B cell (primary cell): Measurements from ENCODE around the gene LRP5. TPM values are rescaled to one million over a fixed set of nuclear protein-coding genes. Genes with fewer than 3 reads are reported as not detected.

Source experiments
- ATAC-seq: fragments of 200-7000 bp; cut with Tn5 transposase; one replicate; pipeline ENCODE4 v1.10.0; 2021; ENCODE audit warnings: low read depth, mild to moderate bottlenecking, moderate number of reproducible peaks, moderate library complexity
- CTCF ChIA-PET: fragments of 350-600 bp; sonication (Branson Sonifier 250); formaldehyde crosslinking; loops from one replicate; lab custom pipeline; 2021; ENCODE audit warnings: antibody characterized with exemption, inconsistent platforms; lab: Charles Lee
- POLR2A ChIA-PET: fragments of 350-600 bp; sonication (Branson Sonifier 250); formaldehyde crosslinking; loops from one replicate; lab custom pipeline; 2021; ENCODE audit warnings: antibody characterized with exemption; lab: Charles Lee
- DNase-seq: peaks from one replicate; pipeline ENCODE4 v3.0.0; 2013
- H2AFZ ChIP-seq: 2 replicates; pipeline ENCODE4 v1.6.1; 2012; ENCODE audit warnings: mild to moderate bottlenecking, low read depth, low read length; ENCODE audit not compliant: insufficient read depth, poor library complexity, severe bottlenecking
- H3K27ac ChIP-seq, 2 donors: 1 replicate in 1 of 2; 2 replicates in 1 of 2; pipeline ENCODE4 v1.5.1; 2012 to 2013; ENCODE audit warnings: low read length in 2 of 2, mild to moderate bottlenecking in 2 of 2, moderate library complexity in 1 of 2
- H3K27me3 ChIP-seq, 4 experiments: fragments of 200-600 bp in 1 of 4; sonication (generic) in 1 of 4; replicated peaks in 1 of 4; 1 replicate in 2 of 4; 2 replicates in 2 of 4; pipeline versions ENCODE4 v1.6.1 to v1.7.0; 2013 to 2016; ENCODE audit warnings: low read length in 3 of 4, mild to moderate bottlenecking in 2 of 4, mixed read lengths in 1 of 4, moderate library complexity in 1 of 4; ENCODE audit not compliant: insufficient read depth in 4 of 4, control insufficient read depth in 3 of 4; ENCODE audit errors: control extremely low read depth in 1 of 4
- H3K36me3 ChIP-seq, 2 experiments: replicated peaks in 1 of 2; 1 replicate in 1 of 2; 2 replicates in 1 of 2; pipeline versions ENCODE4 v1.6.1 to v1.7.1; 2013; ENCODE audit warnings: low read length in 1 of 2; ENCODE audit not compliant: insufficient read depth in 2 of 2, control insufficient read depth in 1 of 2; ENCODE audit errors: control extremely low read depth in 1 of 2, extremely low read depth in 1 of 2
- H3K4me1 ChIP-seq, 2 donors: fragments of 200-600 bp in 1 of 2; sonication (generic) in 1 of 2; 1 replicate in 1 of 2; 2 replicates in 1 of 2; pipeline versions ENCODE4 v1.5.1 to v1.6.1; 2013 to 2017; ENCODE audit warnings: low read length in 2 of 2; ENCODE audit not compliant: control insufficient read depth in 2 of 2, insufficient read depth in 2 of 2
- H3K4me2 ChIP-seq: replicated peaks from 2 replicates; pipeline ENCODE3; 2012; ENCODE audit warnings: mild to moderate bottlenecking, low read depth, low read length; ENCODE audit not compliant: poor library complexity, severe bottlenecking
- H3K4me3 ChIP-seq, 5 experiments: fragments of 200-600 bp in 1 of 5; sonication (generic) in 1 of 5; 1 replicate in 3 of 5; 2 replicates in 2 of 5; pipeline versions ENCODE4 v1.5.1 to v1.7.0; 2011 to 2016; ENCODE audit warnings: low read length in 4 of 5, mild to moderate bottlenecking in 4 of 5, low read depth in 2 of 5, control low read depth in 1 of 5, moderate library complexity in 1 of 5; ENCODE audit not compliant: insufficient read depth in 1 of 5; ENCODE audit errors: control extremely low read depth in 1 of 5, extremely low read depth in 1 of 5
- H3K79me2 ChIP-seq: fragments of 200-600 bp; sonication (generic); one replicate; pipeline ENCODE4 v1.6.0; 2016; ENCODE audit warnings: low read length; ENCODE audit not compliant: control insufficient read depth, insufficient read depth
- H3K9ac ChIP-seq: fragments of 200-600 bp; sonication (generic); 2 replicates; pipeline ENCODE4 v1.6.1; 2017; ENCODE audit warnings: mild to moderate bottlenecking, low read length, moderate library complexity
- H3K9me3 ChIP-seq, 3 donors: one replicate each; pipeline versions ENCODE4 v1.6.1 to v1.7.1; 2013; ENCODE audit warnings: low read length in 2 of 3; ENCODE audit not compliant: control insufficient read depth in 2 of 3, insufficient read depth in 1 of 3; ENCODE audit errors: control extremely low read depth in 1 of 3
- H4K20me1 ChIP-seq: 2 replicates; pipeline ENCODE4 v1.6.0; 2012; ENCODE audit warnings: mild to moderate bottlenecking, low read length; ENCODE audit not compliant: insufficient read depth, control insufficient read depth, poor library complexity, severe bottlenecking
- H3K27ac Mint-ChIP-seq: one replicate; pipeline ENCODE4 v1.8.0; 2021; ENCODE audit warnings: mixed read lengths
- H3K27me3 Mint-ChIP-seq: one replicate; pipeline ENCODE4 v1.8.0; 2021; ENCODE audit warnings: mixed read lengths
- H3K4me1 Mint-ChIP-seq: one replicate; pipeline ENCODE4 v1.8.0; 2021; ENCODE audit warnings: mixed read lengths
- H3K4me3 Mint-ChIP-seq: one replicate; pipeline ENCODE4 v1.8.0; 2021; ENCODE audit warnings: mixed read lengths
- H3K9me3 Mint-ChIP-seq: one replicate; pipeline ENCODE4 v1.8.0; 2022; ENCODE audit warnings: mixed read lengths; ENCODE audit not compliant: insufficient read depth
- CTCF ChIP-seq: fragments of 200-600 bp; IDR thresholded peaks from one replicate; pipeline ENCODE4 v1.8.0; 2022; ENCODE audit warnings: antibody characterized with exemption, mild to moderate bottlenecking
- EZH2 ChIP-seq: IDR thresholded peaks from 2 replicates; pipeline ENCODE4 v1.6.1; 2012; ENCODE audit warnings: borderline replicate concordance, low read depth, mild to moderate bottlenecking, moderate library complexity, low read length; ENCODE audit not compliant: insufficient read depth, poor library complexity, severe bottlenecking
- WGBS: methylation state at CpG from one replicate; pipeline ENCODE4 v1.1.5; 2013; ENCODE audit warnings: missing lambda C conversion rate; ENCODE audit not compliant: insufficient coverage; 5-methylcytosine and 5-hydroxymethylcytosine counted together
- intact Hi-C: fragments of 100-400 bp; cut with micrococcal nuclease; formaldehyde crosslinking; loops from one replicate; pipeline ENCODE4 v1.10.0; 2022
- polyA plus RNA-seq: library from polyadenylated mRNA; depleted of rRNA; stranded (reverse); fragments of >200 nt; gene quantifications from 2 replicates; pipeline ENCODE4 v1.2.3, GENCODE V29; 2012
- total RNA-seq, 2 donors: library from RNA; stranded (reverse); fragments of 120-200 nt in 1 of 2; gene quantifications; 1 replicate in 1 of 2; 2 replicates in 1 of 2; pipeline versions ENCODE4 v1.2.3 to v1.2.4, GENCODE V29; 2013 to 2022

The LRP5 gene
- total and polyA plus RNA-seq, 2 donors (not counting 1 experiment from before 2014, with no cell fraction given): 2.4 to 13.9 TPM

- Histone ChIP-seq H4K20me1 (no peaks in the 10 kb centered on the region), H3K9ac (no peak overlapping the region), H3K4me2 (no peak overlapping the region), H3K9me3 (peaks cover 0 to 32% (median 10%) of the 10 kb centered on the region in 3 donors), H3K27ac (no peak overlapping the region), H3K4me3 (no peak overlapping the region), H3K79me2 (no peaks in the 10 kb centered on the region), H3K36me3 (no peaks in the 10 kb centered on the region), H2AFZ (no peak overlapping the region), H3K27me3 (no peaks in the 10 kb centered on the region), H3K4me1 (peaks cover 25 to 33% of the 10 kb centered on the region in 2 donors)
- Mint-ChIP-seq H3K27ac (no peak overlapping the region), H3K4me3 (no peak overlapping the region), H3K9me3 (no peaks in the 10 kb centered on the region), H3K4me1 (peaks cover 46% of the 10 kb centered on the region), H3K27me3 (no peaks in the 10 kb centered on the region)
- ATAC-seq: no peak
- WGBS: 95% methylated on average over 4 of the region's 6 CpGs
- no peak for TF ChIP-seq CTCF
- TF ChIP-seq EZH2: no peak
- intact Hi-C loops: no loop called here
- POLR2A ChIA-PET: no interaction called here
- no peak for DNase-seq
- CTCF ChIA-PET: interaction anchor here (0.7 to 4.9 kb wide), 2 partner anchors 19 to 21 kb away, joined by 4 to 31 read pairs; no protein-coding TSS in a partner anchor
These were observed 35.5 kb upstream of the LRP5 start for GRCh38 chr11:68276861-68277260.

- intact Hi-C loops: no loop called here
- H3K9me3 ChIP-seq: peaks cover 0 to 7% (median 0%) of the 10 kb centered on the region in 3 donors
- H3K4me3 ChIP-seq: no peak overlapping the region
- no peak overlapping the region for H3K4me2 ChIP-seq
- no peak overlapping the region for H3K27ac Mint-ChIP-seq
- H3K27me3 ChIP-seq: no peaks in the 10 kb centered on the region
- peaks cover 18 to 19% of the 10 kb centered on the region in 2 donors for H3K4me1 ChIP-seq
- TF ChIP-seq EZH2 (no peak), CTCF (no peak)
- H3K4me3 Mint-ChIP-seq: no peak overlapping the region
- no peaks in the 10 kb centered on the region for H3K79me2 ChIP-seq
- H3K36me3 ChIP-seq: no peaks in the 10 kb centered on the region
- ChIA-PET CTCF (interaction anchor here (0.7 to 4.9 kb wide), 3 partner anchors 18 to 702 kb away, joined by 4 to 31 read pairs (median 16); no protein-coding TSS in a partner anchor), POLR2A (interaction anchor here (1.2 kb wide), 1 partner anchor 13 kb away, joined by 3 read pairs; no protein-coding TSS in a partner anchor)
- WGBS: 92% methylated on average over 2 of the region's 5 CpGs
- peaks cover 39% of the 10 kb centered on the region for H3K4me1 Mint-ChIP-seq
- DNase-seq (no peak), ATAC-seq (no peak)
- H3K9ac ChIP-seq: no peak overlapping the region
- H3K27ac ChIP-seq: no peak overlapping the region
- H3K27me3 Mint-ChIP-seq: no peaks in the 10 kb centered on the region
- H2AFZ ChIP-seq: no peak overlapping the region
- no peaks in the 10 kb centered on the region for H4K20me1 ChIP-seq
- H3K9me3 Mint-ChIP-seq: peaks cover 5% of the 10 kb centered on the region
These were observed 32.7 kb upstream of the LRP5 start for GRCh38 chr11:68279676-68280075.
